Measurements from ENCODE around the gene LTB4R.
"Not testable (repeated sequence)": the region's sequence is repeated elsewhere in the genome, so short reads cannot be mapped to it uniquely, and the experiment has no call there.

LTB4R gene

DNA sequence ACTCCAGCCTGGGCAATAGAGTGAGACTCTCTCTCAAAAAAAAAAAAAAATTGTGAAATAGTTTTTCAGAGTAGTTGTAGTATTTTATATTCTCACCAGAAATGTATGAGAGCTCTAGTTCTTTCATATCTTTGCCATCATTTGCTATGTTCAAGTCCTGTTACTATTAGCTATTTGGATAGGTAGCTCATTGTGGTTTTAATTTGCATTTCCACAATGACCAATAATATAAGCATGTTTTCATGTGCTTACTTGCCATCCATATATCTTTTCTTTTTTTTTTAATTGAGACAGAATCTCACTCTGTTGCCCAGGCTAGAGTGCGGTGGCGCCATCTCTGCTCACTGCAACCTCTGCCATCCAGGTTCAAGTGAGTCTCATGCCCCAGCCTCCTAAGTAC lies 36.9 kb downstream of the LTB4R start:
- DNase-seq (ENCODE audit: low read depth) = no peak

DNA sequence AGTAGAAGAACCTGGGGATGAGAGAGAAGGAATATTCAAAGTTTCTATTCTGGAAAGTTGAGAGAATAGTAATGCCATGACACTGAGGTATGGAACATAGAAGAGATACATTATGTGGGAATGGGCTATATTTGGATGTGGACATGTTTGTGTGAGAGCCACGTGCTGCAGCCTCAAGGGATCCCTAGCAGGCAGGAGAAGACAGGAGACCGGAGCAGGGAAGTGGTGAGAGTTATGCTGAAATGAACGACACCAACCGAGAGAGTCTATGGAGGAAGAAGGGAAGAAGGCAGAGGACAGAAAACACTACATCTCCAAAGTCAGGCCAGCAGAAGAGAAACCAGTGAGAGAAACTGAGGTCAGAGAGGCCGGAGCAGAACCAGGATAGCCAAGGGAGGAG lies 38.4 kb downstream of the LTB4R start:
- no peak for DNase-seq (ENCODE audit: low read depth)

DNA sequence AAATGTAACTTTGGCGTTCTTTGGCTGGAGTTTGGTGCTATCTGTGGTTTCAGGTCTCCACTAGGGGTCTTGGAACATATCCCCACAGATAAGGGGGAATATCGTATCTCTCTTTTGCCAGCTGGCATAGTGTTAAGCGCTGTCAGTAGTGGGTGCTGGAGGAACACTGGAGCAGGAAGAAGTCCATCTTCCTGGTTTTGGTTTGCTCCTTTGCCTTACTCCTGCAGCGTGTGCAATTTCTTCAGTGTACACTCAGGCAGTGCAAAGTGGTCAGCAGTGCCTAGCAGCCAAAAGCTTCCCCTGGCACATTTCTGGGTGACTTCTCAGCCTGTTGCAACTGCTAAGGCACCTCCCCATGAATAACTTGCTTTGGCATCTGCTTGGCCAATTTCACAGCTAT lies 40.2 kb downstream of the LTB4R start:
- no peak for DNase-seq (ENCODE audit: low read depth)

DNA sequence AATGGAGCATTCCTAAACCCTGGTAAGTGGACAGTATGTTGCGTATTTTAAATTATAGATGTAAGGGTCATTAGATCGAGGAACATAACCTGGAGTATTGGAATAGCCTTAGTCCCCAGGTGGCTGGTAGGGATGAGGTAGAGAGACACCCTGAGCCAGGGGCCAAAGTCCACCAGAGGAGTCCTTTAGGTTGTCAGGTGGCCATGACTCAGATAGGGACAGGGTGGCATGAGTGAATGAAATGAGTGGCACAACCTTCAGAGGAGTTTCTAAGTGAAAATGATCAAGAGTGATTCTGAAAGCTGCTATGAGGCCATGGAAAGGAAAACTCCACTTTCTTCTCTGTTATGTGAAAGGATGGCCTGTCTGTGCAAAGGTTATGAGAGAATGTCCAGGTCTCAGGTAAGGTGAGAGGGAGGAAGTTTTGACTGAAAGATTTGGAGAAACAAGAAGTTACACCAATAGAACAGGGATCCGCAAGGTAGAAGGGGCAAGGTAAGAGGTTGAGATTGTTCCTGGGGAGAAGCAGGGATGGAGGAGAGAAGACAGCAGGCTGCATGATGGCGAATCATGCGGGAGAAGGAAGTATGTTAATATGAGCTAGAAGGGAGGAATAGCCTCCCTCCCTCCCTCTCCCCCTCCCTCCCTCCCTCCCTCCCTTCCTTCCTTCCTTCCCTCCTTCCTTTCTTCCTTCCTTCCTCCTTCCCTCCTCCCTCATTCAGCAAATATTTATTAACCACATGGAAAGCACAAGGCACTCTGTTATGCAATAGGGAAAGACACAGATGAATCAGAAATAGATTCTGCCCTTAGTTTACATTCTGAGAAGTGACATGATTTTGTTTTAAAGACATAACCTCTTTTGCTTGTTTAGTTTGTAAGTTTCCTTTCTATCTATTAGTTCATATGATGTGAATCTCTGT lies 42.5 kb downstream of the LTB4R start:
- peak; percentile 53 for DNase-seq (ENCODE audit: low read depth)

DNA sequence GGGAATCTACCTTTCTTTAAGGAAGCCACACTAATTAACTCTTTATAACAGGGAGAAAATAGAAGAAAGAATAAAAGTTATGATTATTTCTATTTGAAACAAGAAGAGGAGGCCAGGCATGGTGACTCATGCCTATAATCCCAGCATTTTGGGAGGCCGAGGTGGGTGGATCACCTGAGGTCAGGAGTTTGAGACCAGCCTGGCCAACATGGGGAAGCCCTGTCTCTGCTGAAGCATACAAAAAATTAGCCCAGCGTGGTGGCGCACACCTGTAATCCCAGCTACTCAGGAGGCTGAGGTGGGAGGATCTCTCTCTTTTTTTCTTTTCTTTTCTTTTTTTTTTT lies 43.2 kb downstream of the LTB4R start:
- DNase-seq (ENCODE audit: low read depth) = not testable (repeated sequence)

DNA sequence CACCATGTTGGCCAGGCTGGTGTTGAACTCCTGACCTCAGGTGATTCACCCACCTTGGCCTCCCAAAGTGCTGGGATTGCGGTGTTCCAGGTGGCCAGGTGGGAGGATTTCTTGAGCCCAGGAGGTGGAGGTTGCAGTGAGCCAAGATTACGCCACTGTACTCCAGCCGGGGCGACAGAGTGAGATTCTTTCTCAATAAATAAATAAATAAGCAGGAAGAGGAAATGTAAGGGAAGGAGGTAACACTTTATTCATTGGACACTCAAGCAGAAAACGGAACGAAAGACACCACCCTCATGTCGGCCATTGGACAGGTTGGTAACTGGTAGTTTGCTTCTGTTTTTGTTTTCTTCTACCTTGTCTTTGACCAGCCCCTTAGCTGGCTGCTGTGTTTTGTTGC lies 43.7 kb downstream of the LTB4R start:
- DNase-seq (ENCODE audit: low read depth) = no peak

DNA sequence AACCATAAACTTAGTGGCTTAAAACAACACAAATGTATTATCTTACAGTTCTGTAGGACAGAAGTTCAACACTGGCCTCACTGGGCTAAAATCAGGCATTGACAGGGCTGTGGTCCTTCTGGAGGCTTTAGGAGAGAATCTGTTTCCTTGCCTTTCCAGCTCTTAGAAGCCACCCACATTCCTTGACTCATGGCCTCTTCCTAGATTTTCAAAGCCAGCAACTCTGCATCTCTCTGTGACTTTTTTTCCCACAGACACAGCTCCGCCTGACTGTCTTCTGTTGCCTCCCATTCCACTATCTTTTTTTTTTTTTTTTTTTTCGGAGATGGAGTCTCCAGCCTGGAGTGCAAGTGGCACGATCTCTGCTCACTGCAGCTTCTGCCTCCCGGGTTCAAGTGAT lies 44.9 kb downstream of the LTB4R start:
- DNase-seq (ENCODE audit: low read depth) = no peak

DNA sequence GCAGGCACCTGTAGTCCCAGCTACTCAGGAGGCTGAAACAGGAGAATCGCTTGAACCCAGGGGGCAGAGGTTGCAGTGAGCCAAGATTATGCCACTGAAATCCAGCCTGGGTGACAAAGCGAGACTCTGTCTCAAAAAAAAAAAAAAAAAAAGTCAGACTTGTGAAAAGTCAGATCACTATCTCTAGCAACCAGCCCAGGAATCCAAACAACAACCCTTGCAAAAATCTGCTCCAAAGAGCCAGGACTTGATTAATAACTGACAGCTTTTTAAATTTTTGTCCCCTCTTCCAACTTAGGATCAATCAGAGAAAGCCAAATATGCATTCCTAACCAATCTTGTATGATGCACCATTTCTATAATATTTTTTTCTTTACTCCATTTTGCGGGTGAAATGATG lies 49.0 kb downstream of the LTB4R start:
- DNase-seq (ENCODE audit: low read depth) = no peak

DNA sequence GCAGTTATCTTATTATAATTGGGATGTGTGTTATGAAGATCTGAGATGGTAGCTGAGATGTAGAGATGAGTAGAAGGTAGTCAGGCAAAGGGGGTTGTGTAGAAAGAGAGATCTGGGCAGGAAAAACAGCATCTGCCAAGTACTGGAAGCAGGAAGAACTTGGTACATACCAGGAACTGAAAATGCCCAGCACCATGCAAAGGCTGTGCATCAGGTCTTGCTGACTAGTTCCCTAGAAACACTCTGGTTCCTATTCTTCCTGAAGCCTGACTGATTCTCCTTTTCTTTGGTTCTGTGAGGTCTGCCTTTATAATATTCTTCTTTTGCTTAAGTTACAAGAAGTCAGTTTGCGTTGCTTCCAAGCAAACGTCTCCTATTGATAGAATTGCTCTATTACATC lies 50.0 kb downstream of the LTB4R start:
- DNase-seq (ENCODE audit: low read depth) = no peak

DNA sequence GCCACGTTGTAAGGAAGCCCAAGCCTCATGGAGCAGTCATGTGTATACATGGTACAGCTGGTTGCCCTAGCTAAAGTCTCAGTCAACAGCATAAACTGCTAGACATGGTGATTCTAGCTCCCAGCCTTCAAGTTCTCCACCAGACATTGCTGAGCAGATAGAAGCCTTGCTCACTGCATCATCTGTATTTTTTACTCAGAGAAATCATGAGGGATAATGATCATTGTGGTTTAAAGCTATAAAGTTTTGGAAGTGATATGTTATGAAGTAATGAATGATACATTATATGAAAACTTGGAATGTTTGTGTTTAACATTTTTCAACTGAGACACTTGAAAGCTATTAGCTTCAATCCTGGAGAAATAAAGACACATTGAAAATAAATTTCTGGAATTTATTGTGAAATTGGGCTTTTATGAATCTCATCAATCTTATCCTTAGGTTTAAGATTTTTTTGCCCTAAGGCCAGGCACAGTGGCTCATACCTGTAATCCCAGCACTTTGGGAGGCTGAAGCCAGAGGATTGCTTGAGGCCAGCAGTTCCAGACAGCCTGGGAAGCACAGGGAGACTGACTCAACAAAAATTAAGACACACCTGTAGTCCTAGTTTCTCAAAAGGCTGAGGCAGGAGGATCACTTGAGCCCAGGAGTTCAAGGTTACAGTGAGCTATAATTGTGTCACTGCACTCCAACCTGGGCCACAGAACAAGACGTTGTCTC lies 51.1 kb downstream of the LTB4R start:
- peak; percentile 86 for DNase-seq (ENCODE audit: low read depth)

DNA sequence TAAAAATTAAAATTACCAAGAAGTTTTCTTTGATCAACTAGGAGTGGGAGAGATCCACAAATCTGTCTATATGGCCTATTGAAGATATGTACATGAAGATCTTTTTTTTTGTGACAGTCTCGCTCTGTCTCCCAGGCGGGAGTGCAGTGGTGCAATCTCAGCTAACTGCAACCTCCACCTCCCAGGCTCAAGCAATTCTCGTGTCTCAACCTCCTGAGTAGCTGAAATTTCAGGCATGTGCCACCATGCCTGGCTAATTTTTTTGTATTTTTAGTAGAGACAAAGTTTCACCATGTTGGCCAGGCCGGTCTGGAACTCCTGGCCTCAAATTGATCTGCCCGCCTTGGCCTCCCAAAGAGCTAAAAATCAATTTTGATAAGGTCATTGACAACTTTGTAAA lies 52.1 kb downstream of the LTB4R start:
- DNase-seq (ENCODE audit: low read depth) = no peak

DNA sequence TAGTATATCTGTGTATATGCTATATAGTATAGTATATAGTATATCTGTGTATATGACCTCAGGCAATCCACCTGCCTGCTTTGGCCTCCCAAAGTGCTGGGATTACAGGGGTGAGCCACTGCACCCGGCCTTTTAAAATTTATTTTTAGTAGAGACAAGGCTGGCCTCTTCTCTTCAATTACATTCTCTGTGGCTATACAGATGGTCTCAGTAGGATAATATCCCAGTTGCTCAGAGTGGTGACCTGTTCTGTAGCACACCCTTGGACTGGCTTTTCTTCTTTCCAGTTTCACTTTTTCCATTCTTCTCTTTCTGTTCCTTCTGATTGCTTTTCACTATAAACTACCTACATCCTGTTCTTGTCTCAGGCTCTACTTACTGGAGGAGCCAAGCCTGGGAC lies 53.5 kb downstream of the LTB4R start:
- no peak for DNase-seq (ENCODE audit: low read depth)

DNA sequence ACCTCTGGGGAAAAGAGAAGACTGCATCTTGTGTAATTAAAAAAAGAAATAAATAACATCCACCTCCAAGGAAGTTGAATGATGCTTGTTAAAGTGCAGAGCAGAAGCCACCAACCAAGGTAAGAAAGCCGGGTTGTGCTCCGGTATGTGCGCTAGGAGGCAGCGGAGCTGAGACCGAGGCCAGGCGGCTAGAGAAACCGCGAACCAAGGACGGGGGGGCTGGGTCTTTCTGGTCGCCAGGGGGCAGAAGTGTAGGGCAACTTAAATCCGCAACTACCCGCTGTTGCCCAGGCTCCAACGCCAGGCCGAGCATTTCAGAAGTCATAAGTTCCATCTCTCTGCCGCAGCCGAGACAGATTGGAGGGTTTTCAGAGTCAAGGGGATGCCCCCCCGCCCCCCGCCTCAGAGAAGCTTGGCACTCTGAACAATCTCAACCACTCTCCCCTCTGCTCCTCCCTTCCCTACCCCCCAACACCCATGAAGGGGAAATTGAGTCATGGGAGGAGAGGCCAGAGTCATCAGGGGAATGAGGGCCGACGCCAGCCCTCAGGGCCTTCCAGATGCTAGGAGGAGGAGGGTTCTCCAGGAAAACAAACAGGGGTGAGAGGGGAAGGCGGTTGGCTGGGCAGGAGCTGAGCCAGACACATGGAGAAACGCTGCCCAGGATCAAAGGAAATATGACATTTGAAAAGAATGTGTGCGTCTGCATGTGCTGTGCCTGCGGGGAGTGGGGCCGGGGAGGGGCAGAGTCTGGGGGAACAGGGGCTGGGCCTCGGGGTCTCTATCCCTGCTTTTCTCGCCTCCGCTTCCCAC lies 54.5 kb downstream of the LTB4R start:
- DNase-seq (ENCODE audit: low read depth) = peak; percentile 74

DNA sequence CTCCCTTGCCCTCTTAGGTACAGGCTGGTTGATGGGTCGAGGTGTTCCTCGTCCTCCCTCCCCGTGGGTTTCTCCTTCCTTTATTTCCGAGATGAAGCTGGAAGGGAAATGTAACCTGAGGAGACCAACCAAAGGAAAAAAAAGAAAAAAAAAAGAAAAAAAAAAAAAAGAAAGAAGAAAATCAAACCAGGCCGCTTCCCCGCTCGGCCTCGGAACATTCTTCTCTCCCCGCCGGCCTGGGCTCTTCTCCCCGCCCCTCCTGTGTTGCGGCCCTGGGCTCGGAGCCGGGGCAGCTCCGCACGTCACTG lies 55.1 kb downstream of the LTB4R start:
- no peak for DNase-seq (ENCODE audit: low read depth)

DNA sequence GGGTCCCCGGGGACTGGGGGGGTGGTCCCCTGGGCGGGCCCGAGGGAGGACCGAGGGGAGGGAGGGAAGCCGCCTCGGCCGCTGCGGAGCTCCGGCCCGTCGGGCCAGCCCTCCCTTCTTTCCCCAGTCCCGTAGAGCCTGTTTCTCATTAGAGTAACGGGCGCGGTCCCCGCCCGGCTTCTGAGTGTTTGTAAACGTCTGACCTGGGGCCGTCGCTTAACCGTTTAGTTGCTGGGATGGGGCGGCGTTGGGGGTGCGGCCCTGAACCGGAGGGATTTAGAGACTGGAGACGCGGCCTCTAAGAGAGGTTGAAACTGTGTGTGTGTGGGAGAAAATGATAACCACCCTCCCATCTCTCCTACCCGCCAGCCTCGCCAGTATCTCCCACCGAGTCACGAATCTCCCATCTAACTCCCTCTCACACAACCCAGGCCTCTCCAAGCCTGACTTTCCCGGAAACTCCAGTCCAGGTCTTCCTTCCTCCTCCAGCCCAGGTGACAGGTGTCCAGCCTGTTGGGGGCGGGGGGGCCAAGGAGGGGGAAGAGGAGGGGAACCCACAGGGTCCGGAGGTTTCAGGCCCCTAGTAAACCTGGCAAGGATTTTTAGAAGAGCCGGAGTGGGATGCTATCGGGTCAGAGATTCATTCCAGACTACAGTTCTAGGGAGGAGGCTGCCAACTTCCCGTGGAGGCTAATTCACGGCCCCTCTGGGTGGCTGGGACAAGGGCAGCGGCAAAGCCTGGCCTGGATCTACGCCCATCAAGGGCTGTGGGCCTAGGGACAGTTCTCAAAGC lies 55.6 kb downstream of the LTB4R start:
- peak; percentile 88 for DNase-seq (ENCODE audit: low read depth)

Measured in GM04503 (cell line).